Measurements from ENCODE around the gene NRBP1.

The NRBP1 gene

GRCh38 chr2:27428213-27428977 is at the start of gene NRBP1:
Gene NRBP1, plus strand, starts transcription at chr2:27428631. Its CDS starts 4,643 bp downstream, at chr2:27433274.
- peak; percentile 48 for DNase-seq (ENCODE audit: extremely low read depth, low read depth)
- no peak for TF ChIP-seq CTCF (IDR thresholded peaks at IDR 0.05; ENCODE audit: low read depth, low read length, missing control alignments)
- H3K4me3 ChIP-seq (replicated peaks; ENCODE audit: low read depth, low read length): peak within 1 kb of the TSS; percentile 76

GRCh38 chr2:27378809-27379290 is 49.6 kb upstream of the NRBP1 start:
- no peak for DNase-seq (ENCODE audit: extremely low read depth, low read depth)
- no peak for TF ChIP-seq CTCF (IDR thresholded peaks at IDR 0.05; ENCODE audit: low read depth, low read length, missing control alignments)
- H3K4me3 ChIP-seq (replicated peaks; ENCODE audit: low read depth, low read length): 0 out of 2 replicates have a peak overlapping the region, but pooled peaks have one; percentile 57

- H3K4me3 ChIP-seq (replicated peaks; ENCODE audit: low read depth, low read length): peak overlapping the region; percentile 57
- DNase-seq (ENCODE audit: extremely low read depth, low read depth): no peak
- TF ChIP-seq CTCF (IDR thresholded peaks at IDR 0.05; ENCODE audit: low read depth, low read length, missing control alignments): no peak
These were observed 49.0 kb upstream of the NRBP1 start for GRCh38 chr2:27379383-27379835.

- peak overlapping the region; percentile 57 for H3K4me3 ChIP-seq (replicated peaks; ENCODE audit: low read depth, low read length)
- no peak for TF ChIP-seq CTCF (IDR thresholded peaks at IDR 0.05; ENCODE audit: low read depth, low read length, missing control alignments)
- no peak for DNase-seq (ENCODE audit: extremely low read depth, low read depth)
These were observed 48.4 kb upstream of the NRBP1 start for GRCh38 chr2:27379836-27380625.

GRCh38 chr2:27380626-27381545 is 47.5 kb upstream of the NRBP1 start, which contains the start of gene ZNF513:
Gene ZNF513, minus strand, starts transcription at chr2:27380734. Its CDS starts 208 bp downstream, at chr2:27380526.
- DNase-seq (ENCODE audit: extremely low read depth, low read depth): peak; percentile 81
- no peak for TF ChIP-seq CTCF (IDR thresholded peaks at IDR 0.05; ENCODE audit: low read depth, low read length, missing control alignments)

More at GRCh38 chr2:27380626-27381545, 47.5 kb upstream of the NRBP1 start, which contains the start of gene ZNF513:
- H3K4me3 ChIP-seq (replicated peaks; ENCODE audit: low read depth, low read length): peak within 1 kb of the TSS; percentile 57
